BE2C (cell line): ENCODE data around the gene ACOT11.
A peak's percentile ranks its signal among the peaks of the same experiment; 100 is the strongest.

Source experiments
- DNase-seq: peaks from one replicate; pipeline ENCODE4 v3.0.0-alpha.2; 2020
- H3K27me3 ChIP-seq: fragments of 250-450 bp; sonication (Bioruptor Pico); 2 replicates; pipeline ENCODE4 v1.5.1; 2020; ENCODE audit warnings: mild to moderate bottlenecking
- H3K36me3 ChIP-seq: fragments of 250-450 bp; sonication (Bioruptor Pico); 2 replicates; pipeline ENCODE4 v1.5.1; 2020; ENCODE audit warnings: mild to moderate bottlenecking
- H3K4me1 ChIP-seq: fragments of 250-450 bp; sonication (Bioruptor Pico); 2 replicates; pipeline ENCODE4 v1.5.1; 2020
- H3K4me3 ChIP-seq: 2 replicates; pipeline ENCODE4 v1.5.1; 2011; ENCODE audit warnings: low read depth, low read length
- H3K9me3 ChIP-seq: fragments of 250-450 bp; sonication (Bioruptor Pico); 2 replicates; pipeline ENCODE4 v1.5.1; 2020
- CTCF ChIP-seq: IDR thresholded peaks from 2 replicates; pipeline ENCODE4 v1.5.1; 2012; ENCODE audit warnings: mild to moderate bottlenecking, low read depth, low read length

The ACOT11 gene

GRCh38 chr1:54542120-54542961 is 5.7 kb upstream of the ACOT11 start:
- H3K36me3 ChIP-seq = no peaks in the 10 kb centered on the region
- H3K4me3 ChIP-seq = peak overlapping the region; percentile 51
- TF ChIP-seq CTCF = no peak
- H3K4me1 ChIP-seq = peaks cover 32% of the 10 kb centered on the region
- H3K27me3 ChIP-seq = no peaks in the 10 kb centered on the region
- peak; percentile 81 for DNase-seq
- H3K9me3 ChIP-seq = no peaks in the 10 kb centered on the region

- no peaks in the 10 kb centered on the region for H3K36me3 ChIP-seq
- peaks cover 33% of the 10 kb centered on the region for H3K4me1 ChIP-seq
- no peaks in the 10 kb centered on the region for H3K27me3 ChIP-seq
- peak overlapping the region; percentile 51 for H3K4me3 ChIP-seq
- H3K9me3 ChIP-seq = no peaks in the 10 kb centered on the region
- DNase-seq = no peak
- TF ChIP-seq CTCF = no peak
Measured at GRCh38 chr1:54542962-54543539, 5.0 kb upstream of the ACOT11 start.

DNA sequence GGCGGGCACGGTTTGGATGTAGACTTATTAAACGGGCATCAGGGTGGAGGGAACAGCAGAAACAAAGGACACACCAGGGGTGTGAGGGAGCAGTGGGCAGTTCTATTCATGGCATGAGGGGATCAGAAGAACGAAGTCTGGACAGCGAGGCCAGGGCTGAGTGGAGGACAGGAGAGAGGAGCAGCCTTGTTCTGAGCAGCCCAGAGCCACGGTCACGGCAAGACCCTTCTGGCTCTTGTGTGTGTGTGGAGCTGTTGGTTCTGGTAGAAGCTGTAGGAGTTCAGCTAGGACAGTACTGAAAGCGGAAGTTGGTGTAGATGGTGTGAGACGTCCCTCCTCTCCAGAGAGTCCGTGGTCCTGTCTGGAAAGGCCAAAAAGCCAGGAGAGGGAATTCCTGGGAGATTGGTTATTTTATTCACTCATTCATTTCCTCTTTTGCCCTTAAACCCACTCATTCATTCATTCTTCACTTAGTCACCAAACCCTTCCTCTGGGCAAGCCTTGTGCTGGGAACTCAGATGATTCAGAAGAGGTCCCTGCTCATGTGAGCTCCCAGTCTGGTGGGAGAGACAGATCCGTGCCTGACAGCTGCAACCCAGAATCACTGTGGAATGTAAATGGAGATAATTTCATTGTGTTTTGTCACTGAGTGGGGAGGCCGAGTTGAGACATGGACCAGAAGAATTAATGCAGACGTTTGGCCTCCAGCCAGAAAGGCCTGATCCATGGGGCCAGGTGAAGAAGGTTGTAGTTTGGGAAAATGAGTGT is 4.1 kb upstream of the ACOT11 start:
- DNase-seq = peak; percentile 83
- Histone ChIP-seq H3K4me3 (no peak overlapping the region), H3K9me3 (no peaks in the 10 kb centered on the region), H3K4me1 (peaks cover 38% of the 10 kb centered on the region), H3K27me3 (no peaks in the 10 kb centered on the region), H3K36me3 (no peaks in the 10 kb centered on the region)
- TF ChIP-seq CTCF = no peak

GRCh38 chr1:54545916-54546635 is 2.0 kb upstream of the ACOT11 start:
- Histone ChIP-seq H3K27me3 (no peaks in the 10 kb centered on the region), H3K36me3 (no peaks in the 10 kb centered on the region), H3K4me1 (peaks cover 46% of the 10 kb centered on the region), H3K9me3 (no peaks in the 10 kb centered on the region), H3K4me3 (no peak overlapping the region)
- DNase-seq = no peak
- TF ChIP-seq CTCF = no peak

GRCh38 chr1:54546651-54547401 is 1.2 kb upstream of the ACOT11 start:
- Histone ChIP-seq H3K4me1 (peaks cover 46% of the 10 kb centered on the region), H3K36me3 (no peaks in the 10 kb centered on the region), H3K9me3 (no peaks in the 10 kb centered on the region), H3K27me3 (no peaks in the 10 kb centered on the region), H3K4me3 (no peak overlapping the region)
- no peak for DNase-seq
- no peak for TF ChIP-seq CTCF
